HG02943 (cell line): ENCODE measurements around the gene CDC14A.

ENCODE experiments used
- ATAC-seq: cut with Tn5 transposase; IDR thresholded peaks from one replicate; pipeline ENCODE4 v1.9.1; 2021; ENCODE audit warnings: mild to moderate bottlenecking, low read depth, moderate library complexity; ENCODE audit not compliant: unreplicated experiment

CDC14A gene

GRCh38 chr1:100565533-100565932, 213.2 kb downstream of the CDC14A start:
- ATAC-seq = no peak

GRCh38 chr1:100565937-100566699, 213.8 kb downstream of the CDC14A start:
- ATAC-seq = no peak

GRCh38 chr1:100567062-100567461, 214.8 kb downstream of the CDC14A start:
- ATAC-seq = no peak
